GM19193 (cell line): ENCODE measurements around the gene TC2N.

Experiments
- POLR2A ChIP-seq: IDR thresholded peaks from 4 replicates; pipeline ENCODE4 v1.6.1; 2011; ENCODE audit not compliant: insufficient read depth, insufficient read length; ENCODE audit errors: extremely low read depth

The TC2N gene

GRCh38 chr14:91742621-91743304 lies 124.6 kb downstream of the TC2N start:
- TF ChIP-seq POLR2A, result no peak

DNA sequence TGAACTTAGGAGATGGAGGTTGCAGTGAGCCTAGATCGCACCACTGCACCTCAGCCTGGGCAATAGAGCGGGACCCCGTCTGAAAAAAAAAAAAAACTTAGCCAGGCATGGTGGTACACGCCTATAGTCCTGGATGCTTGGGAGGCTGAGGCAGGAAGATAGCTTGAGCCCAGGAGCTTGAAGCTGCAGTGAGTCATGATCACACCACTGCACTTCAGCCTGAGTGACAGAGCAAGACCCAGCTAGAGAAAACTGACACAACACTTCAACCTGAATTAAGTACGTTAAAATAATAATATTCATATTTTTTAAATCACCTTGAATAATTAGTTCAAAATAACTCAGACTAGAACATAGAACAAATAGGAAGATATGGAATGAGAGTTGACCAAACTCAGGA lies 129.7 kb downstream of the TC2N start:
- TF ChIP-seq POLR2A, result no peak

GRCh38 chr14:91732859-91733477 lies 134.4 kb downstream of the TC2N start:
- no peak for TF ChIP-seq POLR2A

- no peak for TF ChIP-seq POLR2A
Measured at GRCh38 chr14:91732439-91732838, 134.9 kb downstream of the TC2N start.

DNA sequence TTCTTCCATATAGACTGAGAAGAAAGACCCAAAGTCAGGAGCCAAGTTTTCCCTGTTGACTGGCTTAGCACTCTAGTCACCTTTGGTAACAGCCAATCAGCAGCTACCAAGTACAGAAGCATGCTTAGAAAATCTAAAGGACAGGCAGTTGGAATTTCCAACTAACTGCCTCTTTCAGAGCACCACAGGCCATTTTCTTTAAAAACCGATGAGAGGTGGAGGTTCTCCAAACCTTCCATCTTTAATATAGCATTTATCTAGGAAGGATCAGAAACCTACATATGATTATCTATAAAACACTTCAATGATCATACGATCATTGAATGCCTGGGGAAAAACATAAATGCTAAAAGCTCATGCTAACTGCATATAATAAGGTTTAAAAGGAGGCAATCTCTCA lies 135.3 kb downstream of the TC2N start, which contains the start of gene CATSPERB:
TSS of gene CATSPERB (minus strand) at position 101 of the 400 bp plus-strand sequence. CDS start 2,607 bp downstream, outside the sequence.
- TF ChIP-seq POLR2A, result no peak

GRCh38 chr14:91731018-91731417 lies 136.3 kb downstream of the TC2N start:
- no peak for TF ChIP-seq POLR2A

GRCh38 chr14:91729756-91730155 lies 137.6 kb downstream of the TC2N start:
- no peak for TF ChIP-seq POLR2A
